Lower leg skin (tissue), 4 donors: ENCODE data around the gene BIK. TPM values are rescaled to one million over a fixed set of nuclear protein-coding genes. Genes with fewer than 3 reads are reported as not detected.
A peak's percentile ranks its signal among the peaks of the same experiment; 100 is the strongest.

Experiments used
- DNase-seq, 2 donors: peaks; one replicate each; pipeline ENCODE4 v3.0.0-alpha.2; 2019; ENCODE audit warnings: low spot score in 2 of 2
- H3K4me3 ChIP-seq: fragments of 200-600 bp; sonication (generic); 2 replicates; pipeline ENCODE4 v1.5.1; 2017; ENCODE audit warnings: mild to moderate bottlenecking, low read depth; ENCODE audit not compliant: poor library complexity, severe bottlenecking
- POLR2A ChIP-seq, 2 donors: fragments of 450-650 bp; IDR thresholded peaks; one replicate each; pipeline ENCODE4 v1.6.1; 2016 to 2017; ENCODE audit warnings: antibody characterized with exemption in 2 of 2, mild to moderate bottlenecking in 1 of 2, moderate library complexity in 1 of 2
- WGBS, 2 donors: methylation state at CpG; one replicate each; pipeline ENCODE4 v1.1.5; 2018; 5-methylcytosine and 5-hydroxymethylcytosine counted together
- intact Hi-C: fragments of 100-400 bp; cut with DNase I; formaldehyde crosslinking; loops from one replicate; pipeline ENCODE4 v1.15.0; 2023; ENCODE audit warnings: low total_unique reads
- total RNA-seq, 4 donors: library from RNA; depleted of rRNA; stranded (reverse); fragments of >200 nt; gene quantifications; one replicate each; pipeline ENCODE4 v1.1.0, GENCODE V29; 2016
- TF ChIP-seq, protein P1 (sequence below), 3 donors: fragments of 450-650 bp; IDR thresholded peaks; one replicate each; pipeline ENCODE4 v1.5.1; 2016; ENCODE audit warnings: antibody characterized with exemption in 3 of 3, mild to moderate bottlenecking in 3 of 3, moderate library complexity in 2 of 3

BIK gene
- total RNA-seq, 4 donors from 2014 or later = 2.6 to 12.6 (median 9.5) TPM

DNA sequence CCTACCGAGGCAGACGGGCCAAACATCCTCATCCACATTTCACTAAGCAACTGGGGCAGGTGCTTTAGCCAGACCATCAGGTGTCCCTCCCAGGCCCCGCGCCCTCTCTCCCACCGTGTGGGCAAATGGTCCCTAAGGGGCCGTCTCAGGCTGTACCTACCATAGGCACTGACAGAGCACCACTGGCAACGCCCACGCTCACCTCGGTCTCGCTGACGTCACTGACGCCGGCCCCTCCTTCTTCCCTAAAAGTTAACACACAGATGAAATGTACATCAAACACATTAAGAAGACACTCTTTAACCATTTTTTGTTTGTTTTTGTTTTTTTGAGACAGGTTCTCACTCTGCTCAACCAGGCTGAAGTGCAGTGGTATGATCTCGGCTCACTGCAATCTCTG, 30.8 kb upstream of the BIK start:
- H3K4me3 ChIP-seq = no peak overlapping the region
- 90 to 94% methylated on average over 14 of the region's 14 CpGs for WGBS, 2 donors
- intact Hi-C loops = loop anchor here (10.0 kb wide), 1 partner anchor 295 kb away; no protein-coding TSS in a partner anchor
- TF ChIP-seq POLR2A (IDR thresholded peaks at IDR 0.05) = no peak
- TF ChIP-seq, protein P1, sequence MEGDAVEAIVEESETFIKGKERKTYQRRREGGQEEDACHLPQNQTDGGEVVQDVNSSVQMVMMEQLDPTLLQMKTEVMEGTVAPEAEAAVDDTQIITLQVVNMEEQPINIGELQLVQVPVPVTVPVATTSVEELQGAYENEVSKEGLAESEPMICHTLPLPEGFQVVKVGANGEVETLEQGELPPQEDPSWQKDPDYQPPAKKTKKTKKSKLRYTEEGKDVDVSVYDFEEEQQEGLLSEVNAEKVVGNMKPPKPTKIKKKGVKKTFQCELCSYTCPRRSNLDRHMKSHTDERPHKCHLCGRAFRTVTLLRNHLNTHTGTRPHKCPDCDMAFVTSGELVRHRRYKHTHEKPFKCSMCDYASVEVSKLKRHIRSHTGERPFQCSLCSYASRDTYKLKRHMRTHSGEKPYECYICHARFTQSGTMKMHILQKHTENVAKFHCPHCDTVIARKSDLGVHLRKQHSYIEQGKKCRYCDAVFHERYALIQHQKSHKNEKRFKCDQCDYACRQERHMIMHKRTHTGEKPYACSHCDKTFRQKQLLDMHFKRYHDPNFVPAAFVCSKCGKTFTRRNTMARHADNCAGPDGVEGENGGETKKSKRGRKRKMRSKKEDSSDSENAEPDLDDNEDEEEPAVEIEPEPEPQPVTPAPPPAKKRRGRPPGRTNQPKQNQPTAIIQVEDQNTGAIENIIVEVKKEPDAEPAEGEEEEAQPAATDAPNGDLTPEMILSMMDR (IDR thresholded peaks at IDR 0.05) = no peak
- DNase-seq = no peak

DNA sequence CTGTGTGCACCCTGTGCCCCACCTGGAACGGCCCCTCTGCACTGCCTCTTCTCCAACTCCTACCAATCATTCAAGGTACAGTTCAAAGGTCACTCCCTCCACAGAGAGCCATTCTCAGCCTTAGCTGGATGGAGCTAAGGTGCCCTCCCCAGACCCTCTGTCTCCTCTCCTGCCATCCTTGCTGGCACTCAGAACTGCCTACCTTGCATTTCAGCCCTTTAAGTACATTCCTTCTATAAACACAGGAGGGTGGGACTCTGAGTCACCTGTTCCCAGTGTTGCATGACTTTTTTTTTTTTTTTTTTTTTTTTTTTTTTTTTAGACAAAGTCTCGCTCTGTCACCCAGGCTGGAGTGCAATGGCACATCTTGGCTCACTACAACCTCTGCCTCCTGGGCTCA, 29.9 kb upstream of the BIK start:
- DNase-seq = no peak
- TF ChIP-seq, protein P1 (IDR thresholded peaks at IDR 0.05) = no peak
- no peak for TF ChIP-seq POLR2A (IDR thresholded peaks at IDR 0.05)
- intact Hi-C loops = loop anchor here (10.0 kb wide), 1 partner anchor 296 kb away; no protein-coding TSS in a partner anchor
- WGBS, 2 donors = 82 to 85% methylated on average over 2 of the region's 2 CpGs
- H3K4me3 ChIP-seq = no peak overlapping the region

DNA sequence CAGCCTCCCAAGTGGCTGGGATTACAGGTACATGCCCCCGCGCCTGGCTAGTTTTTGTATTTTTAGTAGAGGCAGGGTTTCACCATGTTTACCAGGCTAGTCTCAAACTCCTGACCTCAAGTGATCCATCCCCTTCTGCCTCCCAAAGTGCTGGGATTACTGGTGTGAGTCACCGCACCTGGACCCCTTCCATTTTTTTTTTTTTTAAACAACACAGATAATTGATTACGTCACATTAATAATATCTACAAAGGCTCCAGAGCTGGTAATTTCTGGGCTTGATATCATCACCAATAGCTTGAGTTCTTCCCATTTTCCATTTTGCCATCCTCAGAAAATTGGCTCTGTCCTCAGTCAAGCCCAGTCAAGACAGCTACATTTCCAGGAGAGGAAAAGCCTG, 28.6 kb upstream of the BIK start:
- TF ChIP-seq, protein P1 (IDR thresholded peaks at IDR 0.05) = no peak
- no peak for TF ChIP-seq POLR2A (IDR thresholded peaks at IDR 0.05)
- DNase-seq = no peak
- intact Hi-C loops = loop anchor here (10.0 kb wide), 1 partner anchor 297 kb away; no protein-coding TSS in a partner anchor
- 60 to 89% methylated on average over 4 of the region's 4 CpGs for WGBS, 2 donors
- no peak overlapping the region for H3K4me3 ChIP-seq

DNA sequence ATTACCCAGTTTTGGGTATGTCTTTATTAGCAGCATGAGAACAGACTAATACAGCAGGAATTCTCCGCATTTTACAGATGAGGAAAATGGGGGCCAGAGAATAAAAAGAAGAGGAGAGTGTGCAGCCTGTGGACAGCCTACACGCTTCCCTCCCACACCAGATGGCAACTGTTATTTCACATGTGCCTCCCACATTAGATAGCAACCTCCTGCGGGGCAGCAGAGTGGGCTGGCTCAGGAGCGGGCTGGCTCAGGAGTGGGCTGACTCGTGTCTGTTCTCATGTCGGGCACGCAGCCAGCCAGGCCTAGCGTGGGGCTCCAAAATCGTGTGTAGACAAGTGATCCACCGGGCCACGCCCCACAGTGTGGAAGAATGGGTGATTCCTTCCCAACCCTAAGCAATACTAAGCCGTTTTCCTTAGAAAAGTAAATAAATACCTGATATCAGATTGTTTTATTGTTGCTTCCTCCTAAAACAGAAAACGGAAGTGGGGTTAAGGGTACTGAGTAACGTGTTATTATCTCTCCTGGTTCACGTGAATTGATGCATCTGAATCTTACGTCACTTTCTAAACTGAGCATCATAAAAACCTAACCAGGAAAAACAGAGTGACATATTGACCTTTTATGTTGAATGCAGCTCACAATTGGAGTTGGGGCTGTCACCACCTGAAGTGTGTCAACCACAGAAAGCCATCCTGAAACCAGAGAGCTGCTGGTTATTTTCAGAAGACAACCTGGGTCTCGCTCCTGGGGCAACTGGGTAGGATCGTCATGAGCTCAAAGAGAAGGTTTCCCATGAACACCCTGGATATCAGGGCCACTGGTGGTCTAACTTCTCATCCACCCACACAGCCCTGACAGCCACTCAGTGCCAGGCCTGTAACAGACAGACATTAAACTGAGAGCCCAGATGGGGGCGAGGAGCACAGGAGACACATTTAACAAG, 24.6 kb upstream of the BIK start:
- TF ChIP-seq, protein P1 (IDR thresholded peaks at IDR 0.05) = no peak
- TF ChIP-seq POLR2A (IDR thresholded peaks at IDR 0.05) = no peak
- WGBS, 2 donors = 67 to 68% methylated on average over 19 of the region's 19 CpGs
- DNase-seq = no peak
- no peak overlapping the region for H3K4me3 ChIP-seq
- intact Hi-C loops = loop anchor here (10.0 kb wide), 1 partner anchor 301 kb away; no protein-coding TSS in a partner anchor

DNA sequence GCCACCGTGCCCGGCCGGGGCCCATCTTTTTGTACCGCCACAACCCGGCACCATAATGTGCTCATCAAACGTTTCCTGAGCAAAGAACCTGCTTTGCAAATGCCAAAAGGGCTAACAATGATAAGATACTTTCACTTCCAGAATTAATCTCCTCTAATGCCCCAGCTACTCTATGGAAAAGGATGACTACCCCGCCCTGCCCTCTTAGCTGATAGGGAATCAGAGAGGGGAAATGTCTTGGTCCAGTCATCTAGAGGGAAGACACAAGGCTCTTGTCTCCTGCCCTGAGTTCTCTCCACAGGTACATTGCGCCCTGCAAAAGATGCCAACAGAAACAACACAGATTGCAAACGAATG, 21.9 kb upstream of the BIK start:
- TF ChIP-seq, protein P1 (IDR thresholded peaks at IDR 0.05) = no peak
- no peak for TF ChIP-seq POLR2A (IDR thresholded peaks at IDR 0.05)
- intact Hi-C loops = loop anchor here (10.0 kb wide), 1 partner anchor 304 kb away; no protein-coding TSS in a partner anchor
- 57 to 59% methylated on average over 9 of the region's 9 CpGs for WGBS, 2 donors
- H3K4me3 ChIP-seq = peak overlapping the region; percentile 48
- no peak for DNase-seq
